GM23338 (cell line): ENCODE data around the gene NT5DC3. TPM values are rescaled to one million over a fixed set of nuclear protein-coding genes. Genes with fewer than 3 reads are reported as not detected.

Experiments
- ATAC-seq: fragments of 200-7000 bp; cut with Tn5 transposase; 3 replicates; pipeline ENCODE4 v1.9.1; 2020
- DNase-seq: peaks from one replicate; pipeline ENCODE4 v3.0.0-alpha.2; 2015; ENCODE audit warnings: low spot score
- H2AFZ ChIP-seq: fragments of 200-600 bp; sonication (generic); 2 replicates; pipeline ENCODE4 v1.8.0; 2016; ENCODE audit warnings: antibody characterized with exemption, mild to moderate bottlenecking, moderate library complexity
- H3F3A ChIP-seq: fragments of 200-600 bp; sonication (generic); replicated peaks from 2 replicates; pipeline ENCODE4 v1.8.0; 2017; ENCODE audit warnings: antibody characterized with exemption, mixed run types, low read depth
- H3K27ac ChIP-seq: fragments of 200-600 bp; sonication (generic); 2 replicates; pipeline ENCODE4 v1.6.1; 2016; ENCODE audit warnings: low read depth
- H3K27me3 ChIP-seq: fragments of 200-600 bp; sonication (generic); 2 replicates; pipeline ENCODE4 v1.8.0; 2016; ENCODE audit warnings: mild to moderate bottlenecking, mixed run types, moderate library complexity; ENCODE audit not compliant: insufficient read depth
- H3K36me3 ChIP-seq: fragments of 200-600 bp; sonication (generic); 2 replicates; pipeline ENCODE4 v1.8.0; 2016; ENCODE audit warnings: mild to moderate bottlenecking; ENCODE audit not compliant: insufficient read depth
- H3K4me1 ChIP-seq: fragments of 200-600 bp; sonication (generic); 2 replicates; pipeline ENCODE4 v1.8.0; 2016; ENCODE audit warnings: mild to moderate bottlenecking, moderate library complexity; ENCODE audit not compliant: insufficient read depth
- H3K4me2 ChIP-seq: fragments of 200-600 bp; sonication (generic); 2 replicates; pipeline ENCODE4 v1.7.1; 2017; ENCODE audit warnings: mixed run types
- H3K4me3 ChIP-seq: fragments of 200-600 bp; sonication (generic); 2 replicates; pipeline ENCODE4 v1.6.1; 2016; ENCODE audit warnings: mixed run types
- H3K79me2 ChIP-seq: fragments of 200-600 bp; sonication (generic); replicated peaks from 2 replicates; pipeline ENCODE4 v1.8.0; 2017; ENCODE audit warnings: mild to moderate bottlenecking; ENCODE audit not compliant: insufficient read depth
- H3K9me2 ChIP-seq: fragments of 200-600 bp; sonication (generic); 2 replicates; pipeline ENCODE4 v1.8.0; 2017; ENCODE audit not compliant: insufficient read depth
- H4K20me1 ChIP-seq: fragments of 200-600 bp; sonication (generic); replicated peaks from 2 replicates; pipeline ENCODE4 v1.8.0; 2017; ENCODE audit warnings: mild to moderate bottlenecking; ENCODE audit not compliant: insufficient read depth
- H3K27ac Mint-ChIP-seq: 2 replicates; pipeline ENCODE4 v1.8.0; 2020; ENCODE audit warnings: inconsistent platforms, mild to moderate bottlenecking, moderate library complexity, mixed read lengths
- H3K27me3 Mint-ChIP-seq: 3 replicates; pipeline ENCODE4 v1.8.0; 2022; ENCODE audit warnings: low read depth, mild to moderate bottlenecking, moderate library complexity, mixed read lengths, inconsistent platforms; ENCODE audit not compliant: insufficient read depth, poor library complexity
- H3K36me3 Mint-ChIP-seq: 3 replicates; pipeline ENCODE4 v1.8.0; 2021; ENCODE audit warnings: low read depth, mild to moderate bottlenecking, inconsistent platforms, moderate library complexity, mixed read lengths
- H3K4me1 Mint-ChIP-seq: 3 replicates; pipeline ENCODE4 v1.8.0; 2020; ENCODE audit warnings: mild to moderate bottlenecking, inconsistent platforms, mixed read lengths
- H3K4me3 Mint-ChIP-seq: 3 replicates; pipeline ENCODE4 v1.8.0; 2021; ENCODE audit warnings: moderate library complexity, mild to moderate bottlenecking, inconsistent platforms, mixed read lengths
- H3K9me3 Mint-ChIP-seq: 3 replicates; pipeline ENCODE4 v1.8.0; 2020; ENCODE audit warnings: moderate library complexity, mild to moderate bottlenecking, inconsistent platforms, mixed read lengths
- CREB1 ChIP-seq: fragments of 250-450 bp; sonication (Bioruptor Pico); IDR thresholded peaks from 2 replicates; pipeline ENCODE4 v1.5.0; 2020; ENCODE audit warnings: low read depth, mild to moderate bottlenecking, moderate library complexity
- CTCF ChIP-seq, 2 experiments: fragments of 200-600 bp in 1 of 2; sonication (generic) in 1 of 2; conservative IDR thresholded peaks; 2 replicates each; pipeline versions ENCODE4 v1.5.1 to v1.6.1; 2016 to 2017; ENCODE audit warnings: antibody characterized with exemption in 2 of 2, low read depth in 2 of 2, mild to moderate bottlenecking in 2 of 2, moderate library complexity in 1 of 2
- EZH2 ChIP-seq: fragments of 200-600 bp; sonication (generic); IDR thresholded peaks from one replicate; pipeline ENCODE4 v1.8.0; 2017; ENCODE audit warnings: antibody characterized with exemption, mild to moderate bottlenecking, low read depth; ENCODE audit not compliant: unreplicated experiment
- EZH2phosphoT487 ChIP-seq: fragments of 200-600 bp; sonication (generic); IDR thresholded peaks from one replicate; pipeline ENCODE4 v1.8.1; 2018; ENCODE audit warnings: antibody characterized with exemption; ENCODE audit not compliant: unreplicated experiment
- JUNB ChIP-seq: IDR thresholded peaks from one replicate; pipeline ENCODE4 v1.6.1; 2016; ENCODE audit warnings: antibody characterized with exemption; ENCODE audit not compliant: unreplicated experiment
- NANOG ChIP-seq: IDR thresholded peaks from 2 replicates; pipeline ENCODE4 v1.6.1; 2016; ENCODE audit warnings: antibody characterized with exemption, borderline replicate concordance
- POLR2AphosphoS5 ChIP-seq: IDR thresholded peaks from 2 replicates; pipeline ENCODE4 v1.6.1; 2016; ENCODE audit warnings: antibody characterized with exemption, low read depth
- REST ChIP-seq: IDR thresholded peaks from one replicate; pipeline ENCODE4 v1.6.1; 2018; ENCODE audit warnings: antibody characterized with exemption; ENCODE audit not compliant: unreplicated experiment
- STAT1 ChIP-seq: IDR thresholded peaks from one replicate; pipeline ENCODE4 v1.6.1; 2016; ENCODE audit warnings: antibody characterized with exemption; ENCODE audit not compliant: unreplicated experiment
- ZNF114 ChIP-seq: fragments of 250-450 bp; sonication (Bioruptor Pico); IDR thresholded peaks from 2 replicates; pipeline ENCODE4 v1.5.0; 2020; ENCODE audit warnings: mild to moderate bottlenecking, moderate library complexity
- polyA plus RNA-seq: library from polyadenylated mRNA; unstranded; fragments of >200 nt; fragmentation: Nextera tagmentation; extraction: Ambion mirVana; gene quantifications from 2 replicates; pipeline ENCODE4 v1.2.1, GENCODE V29; 2016
- total RNA-seq: library from RNA; depleted of rRNA; stranded (reverse); fragments of >200 nt; shearing (Covaris generic); gene quantifications from 2 replicates; pipeline ENCODE4 v1.2.3, GENCODE V29; 2014
- TF ChIP-seq, protein P1 (sequence below): IDR thresholded peaks from 2 replicates; pipeline ENCODE4 v1.6.1; 2016; ENCODE audit warnings: antibody characterized with exemption
- TF ChIP-seq, protein P2 (sequence below): fragments of 250-450 bp; sonication (Bioruptor Pico); IDR thresholded peaks from 2 replicates; pipeline ENCODE4 v1.5.0; 2020; ENCODE audit warnings: mild to moderate bottlenecking, moderate library complexity

NT5DC3 gene
- total and polyA plus RNA-seq, 2 experiments from 2014 or later = 2.2 to 12.5 TPM

DNA sequence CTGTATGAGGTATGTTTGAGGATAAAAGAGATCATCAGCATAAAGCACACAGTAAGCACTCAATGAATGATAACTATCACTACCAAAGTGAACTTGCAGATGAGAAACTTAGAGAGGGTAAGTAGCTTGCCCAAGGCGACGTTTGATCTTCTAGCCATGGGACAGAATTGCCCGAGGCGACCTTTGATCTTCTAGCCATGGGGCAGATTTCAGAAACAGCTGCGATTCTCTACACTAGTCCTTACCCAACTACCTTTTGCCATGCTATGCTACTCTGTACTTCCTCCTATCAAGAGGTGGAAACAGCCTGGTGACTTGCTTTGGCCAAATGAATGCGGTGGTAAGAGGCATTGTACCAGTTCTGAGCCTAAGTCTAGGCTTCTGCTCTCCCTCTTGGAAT is 23.7 kb upstream of the NT5DC3 start:
- Mint-ChIP-seq H3K4me1 (no peaks in the 10 kb centered on the region), H3K4me3 (no peak overlapping the region), H3K27ac (no peak overlapping the region), H3K36me3 (no peaks in the 10 kb centered on the region), H3K27me3 (no peaks in the 10 kb centered on the region), H3K9me3 (no peaks in the 10 kb centered on the region)
- Histone ChIP-seq H3F3A (no peaks in the 10 kb centered on the region), H3K9me2 (no peaks in the 10 kb centered on the region), H3K27ac (no peak overlapping the region), H3K4me1 (no peaks in the 10 kb centered on the region), H3K4me3 (no peak overlapping the region), H3K27me3 (no peaks in the 10 kb centered on the region), H4K20me1 (no peaks in the 10 kb centered on the region), H3K4me2 (no peak overlapping the region), H2AFZ (no peak overlapping the region), H3K36me3 (no peaks in the 10 kb centered on the region), H3K79me2 (no peaks in the 10 kb centered on the region)
- no peak for DNase-seq
- TF ChIP-seq STAT1 = no peak
- TF ChIP-seq, protein P1, sequence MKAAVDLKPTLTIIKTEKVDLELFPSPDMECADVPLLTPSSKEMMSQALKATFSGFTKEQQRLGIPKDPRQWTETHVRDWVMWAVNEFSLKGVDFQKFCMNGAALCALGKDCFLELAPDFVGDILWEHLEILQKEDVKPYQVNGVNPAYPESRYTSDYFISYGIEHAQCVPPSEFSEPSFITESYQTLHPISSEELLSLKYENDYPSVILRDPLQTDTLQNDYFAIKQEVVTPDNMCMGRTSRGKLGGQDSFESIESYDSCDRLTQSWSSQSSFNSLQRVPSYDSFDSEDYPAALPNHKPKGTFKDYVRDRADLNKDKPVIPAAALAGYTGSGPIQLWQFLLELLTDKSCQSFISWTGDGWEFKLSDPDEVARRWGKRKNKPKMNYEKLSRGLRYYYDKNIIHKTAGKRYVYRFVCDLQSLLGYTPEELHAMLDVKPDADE = no peak
- TF ChIP-seq, protein P2, sequence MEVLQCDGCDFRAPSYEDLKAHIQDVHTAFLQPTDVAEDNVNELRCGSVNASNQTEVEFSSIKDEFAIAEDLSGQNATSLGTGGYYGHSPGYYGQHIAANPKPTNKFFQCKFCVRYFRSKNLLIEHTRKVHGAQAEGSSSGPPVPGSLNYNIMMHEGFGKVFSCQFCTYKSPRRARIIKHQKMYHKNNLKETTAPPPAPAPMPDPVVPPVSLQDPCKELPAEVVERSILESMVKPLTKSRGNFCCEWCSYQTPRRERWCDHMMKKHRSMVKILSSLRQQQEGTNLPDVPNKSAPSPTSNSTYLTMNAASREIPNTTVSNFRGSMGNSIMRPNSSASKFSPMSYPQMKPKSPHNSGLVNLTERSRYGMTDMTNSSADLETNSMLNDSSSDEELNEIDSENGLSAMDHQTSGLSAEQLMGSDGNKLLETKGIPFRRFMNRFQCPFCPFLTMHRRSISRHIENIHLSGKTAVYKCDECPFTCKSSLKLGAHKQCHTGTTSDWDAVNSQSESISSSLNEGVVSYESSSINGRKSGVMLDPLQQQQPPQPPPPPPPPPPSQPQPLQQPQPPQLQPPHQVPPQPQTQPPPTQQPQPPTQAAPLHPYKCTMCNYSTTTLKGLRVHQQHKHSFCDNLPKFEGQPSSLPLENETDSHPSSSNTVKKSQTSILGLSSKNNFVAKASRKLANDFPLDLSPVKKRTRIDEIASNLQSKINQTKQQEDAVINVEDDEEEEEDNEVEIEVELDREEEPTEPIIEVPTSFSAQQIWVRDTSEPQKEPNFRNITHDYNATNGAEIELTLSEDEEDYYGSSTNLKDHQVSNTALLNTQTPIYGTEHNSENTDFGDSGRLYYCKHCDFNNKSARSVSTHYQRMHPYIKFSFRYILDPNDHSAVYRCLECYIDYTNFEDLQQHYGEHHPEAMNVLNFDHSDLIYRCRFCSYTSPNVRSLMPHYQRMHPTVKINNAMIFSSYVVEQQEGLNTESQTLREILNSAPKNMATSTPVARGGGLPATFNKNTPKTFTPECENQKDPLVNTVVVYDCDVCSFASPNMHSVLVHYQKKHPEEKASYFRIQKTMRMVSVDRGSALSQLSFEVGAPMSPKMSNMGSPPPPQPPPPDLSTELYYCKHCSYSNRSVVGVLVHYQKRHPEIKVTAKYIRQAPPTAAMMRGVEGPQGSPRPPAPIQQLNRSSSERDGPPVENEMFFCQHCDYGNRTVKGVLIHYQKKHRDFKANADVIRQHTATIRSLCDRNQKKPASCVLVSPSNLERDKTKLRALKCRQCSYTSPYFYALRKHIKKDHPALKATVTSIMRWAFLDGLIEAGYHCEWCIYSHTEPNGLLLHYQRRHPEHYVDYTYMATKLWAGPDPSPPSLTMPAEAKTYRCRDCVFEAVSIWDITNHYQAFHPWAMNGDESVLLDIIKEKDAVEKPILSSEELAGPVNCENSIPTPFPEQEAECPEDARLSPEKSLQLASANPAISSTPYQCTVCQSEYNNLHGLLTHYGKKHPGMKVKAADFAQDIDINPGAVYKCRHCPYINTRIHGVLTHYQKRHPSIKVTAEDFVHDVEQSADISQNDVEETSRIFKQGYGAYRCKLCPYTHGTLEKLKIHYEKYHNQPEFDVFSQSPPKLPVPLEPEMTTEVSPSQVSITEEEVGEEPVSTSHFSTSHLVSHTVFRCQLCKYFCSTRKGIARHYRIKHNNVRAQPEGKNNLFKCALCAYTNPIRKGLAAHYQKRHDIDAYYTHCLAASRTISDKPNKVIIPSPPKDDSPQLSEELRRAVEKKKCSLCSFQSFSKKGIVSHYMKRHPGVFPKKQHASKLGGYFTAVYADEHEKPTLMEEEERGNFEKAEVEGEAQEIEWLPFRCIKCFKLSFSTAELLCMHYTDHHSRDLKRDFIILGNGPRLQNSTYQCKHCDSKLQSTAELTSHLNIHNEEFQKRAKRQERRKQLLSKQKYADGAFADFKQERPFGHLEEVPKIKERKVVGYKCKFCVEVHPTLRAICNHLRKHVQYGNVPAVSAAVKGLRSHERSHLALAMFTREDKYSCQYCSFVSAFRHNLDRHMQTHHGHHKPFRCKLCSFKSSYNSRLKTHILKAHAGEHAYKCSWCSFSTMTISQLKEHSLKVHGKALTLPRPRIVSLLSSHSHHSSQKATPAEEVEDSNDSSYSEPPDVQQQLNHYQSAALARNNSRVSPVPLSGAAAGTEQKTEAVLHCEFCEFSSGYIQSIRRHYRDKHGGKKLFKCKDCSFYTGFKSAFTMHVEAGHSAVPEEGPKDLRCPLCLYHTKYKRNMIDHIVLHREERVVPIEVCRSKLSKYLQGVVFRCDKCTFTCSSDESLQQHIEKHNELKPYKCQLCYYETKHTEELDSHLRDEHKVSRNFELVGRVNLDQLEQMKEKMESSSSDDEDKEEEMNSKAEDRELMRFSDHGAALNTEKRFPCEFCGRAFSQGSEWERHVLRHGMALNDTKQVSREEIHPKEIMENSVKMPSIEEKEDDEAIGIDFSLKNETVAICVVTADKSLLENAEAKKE (CRISPR knock-in tag) = no peak
- no peak for TF ChIP-seq EZH2
- TF ChIP-seq EZH2phosphoT487 = no peak
- TF ChIP-seq POLR2AphosphoS5 = no peak
- TF ChIP-seq CREB1 = no peak
- no peak for TF ChIP-seq ZNF114
- no peak for TF ChIP-seq JUNB
- TF ChIP-seq NANOG = no peak
- no peak for TF ChIP-seq CTCF (conservative IDR thresholded peaks at IDR 0.05; ENCODE audit: low read depth in 2 of 2)
- TF ChIP-seq REST = no peak
- ATAC-seq = no peak
